ENCODE results near the gene TNFAIP6. TPM values are rescaled to one million over a fixed set of nuclear protein-coding genes. Genes with fewer than 3 reads are reported as not detected.
A peak's percentile ranks its signal among the peaks of the same experiment; 100 is the strongest.

TNFAIP6 gene
- polyA plus RNA-seq, 1 of the 3 experiments (the other 2 are of a cell fraction), result 0.58 TPM

DNA sequence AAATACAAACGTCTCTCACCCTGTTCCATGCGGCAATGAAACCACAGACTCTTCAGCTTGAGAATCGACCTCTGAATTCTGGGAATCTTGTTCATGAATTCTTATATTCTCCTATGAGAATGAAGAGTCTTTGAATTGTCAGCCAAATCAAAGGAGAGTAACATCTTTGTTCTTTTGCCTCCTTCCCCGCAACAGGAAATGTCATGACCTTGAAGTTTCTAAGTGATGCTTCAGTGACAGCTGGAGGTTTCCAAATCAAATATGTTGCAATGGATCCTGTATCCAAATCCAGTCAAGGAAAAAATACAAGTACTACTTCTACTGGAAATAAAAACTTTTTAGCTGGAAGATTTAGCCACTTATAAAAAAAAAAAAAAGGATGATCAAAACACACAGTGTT, 21.8 kb downstream of the TNFAIP6 start:
- POLR2A ChIA-PET, result no interaction called here
- H3K4me2 ChIP-seq, result no peak overlapping the region
- H3K27ac ChIP-seq (ENCODE audit: low read depth in 2 of 2, low read length in 1 of 2), result no peak overlapping the region
- peaks cover 14% of the 10 kb centered on the region for H3F3A ChIP-seq (replicated peaks; ENCODE audit: insufficient read depth)
- no peaks in the 10 kb centered on the region for H4K20me1 ChIP-seq (ENCODE audit: insufficient read depth)
- no peak overlapping the region for H3K9ac ChIP-seq
- H3K9me3 ChIP-seq, result no peaks in the 10 kb centered on the region
- WGBS (ENCODE audit: low lambda C conversion rate), result 94% methylated on average over 4 of the region's 4 CpGs
- CTCF ChIA-PET, result interaction anchor here (0.6 kb wide), 1 partner anchor 8 kb away, joined by 3 read pairs; no protein-coding TSS in a partner anchor
- H3K27me3 ChIP-seq (ENCODE audit: insufficient read depth), result no peaks in the 10 kb centered on the region
- H2AFZ ChIP-seq (ENCODE audit: low read depth), result no peak overlapping the region
- TF ChIP-seq GABPA (IDR thresholded peaks at IDR 0.05; ENCODE audit: low read depth) (no peak), CHD2 (IDR thresholded peaks at IDR 0.05; ENCODE audit: low read length, partially characterized antibody) (no peak), SMC3 (IDR thresholded peaks at IDR 0.05; ENCODE audit: low read depth, low read length) (no peak), TEAD4 (IDR thresholded peaks at IDR 0.05; ENCODE audit: borderline replicate concordance, insufficient read depth) (no peak), GATA2 (CRISPR knock-in tag; IDR thresholded peaks at IDR 0.05) (no peak), POLR2AphosphoS5 (IDR thresholded peaks at IDR 0.05; ENCODE audit: low read depth, low read length) (no peak), RFX5 (IDR thresholded peaks at IDR 0.05; ENCODE audit: low read length) (no peak), FOXJ3 (CRISPR knock-in tag; IDR thresholded peaks at IDR 0.05) (no peak), YY1 (IDR thresholded peaks at IDR 0.05; ENCODE audit: low read depth) (no peak), ELF1 (IDR thresholded peaks at IDR 0.05) (no peak), EP300 (IDR thresholded peaks at IDR 0.05; ENCODE audit: borderline replicate concordance in 1 of 2, low read depth in 1 of 2, low read length in 1 of 2) (no peak)
- TF ChIP-seq, protein P1, sequence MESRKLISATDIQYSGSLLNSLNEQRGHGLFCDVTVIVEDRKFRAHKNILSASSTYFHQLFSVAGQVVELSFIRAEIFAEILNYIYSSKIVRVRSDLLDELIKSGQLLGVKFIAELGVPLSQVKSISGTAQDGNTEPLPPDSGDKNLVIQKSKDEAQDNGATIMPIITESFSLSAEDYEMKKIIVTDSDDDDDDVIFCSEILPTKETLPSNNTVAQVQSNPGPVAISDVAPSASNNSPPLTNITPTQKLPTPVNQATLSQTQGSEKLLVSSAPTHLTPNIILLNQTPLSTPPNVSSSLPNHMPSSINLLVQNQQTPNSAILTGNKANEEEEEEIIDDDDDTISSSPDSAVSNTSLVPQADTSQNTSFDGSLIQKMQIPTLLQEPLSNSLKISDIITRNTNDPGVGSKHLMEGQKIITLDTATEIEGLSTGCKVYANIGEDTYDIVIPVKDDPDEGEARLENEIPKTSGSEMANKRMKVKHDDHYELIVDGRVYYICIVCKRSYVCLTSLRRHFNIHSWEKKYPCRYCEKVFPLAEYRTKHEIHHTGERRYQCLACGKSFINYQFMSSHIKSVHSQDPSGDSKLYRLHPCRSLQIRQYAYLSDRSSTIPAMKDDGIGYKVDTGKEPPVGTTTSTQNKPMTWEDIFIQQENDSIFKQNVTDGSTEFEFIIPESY (IDR thresholded peaks at IDR 0.05; ENCODE audit: borderline replicate concordance, low read depth), result no peak
- TF ChIP-seq, protein P2, sequence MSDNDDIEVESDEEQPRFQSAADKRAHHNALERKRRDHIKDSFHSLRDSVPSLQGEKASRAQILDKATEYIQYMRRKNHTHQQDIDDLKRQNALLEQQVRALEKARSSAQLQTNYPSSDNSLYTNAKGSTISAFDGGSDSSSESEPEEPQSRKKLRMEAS (IDR thresholded peaks at IDR 0.05; ENCODE audit: low read depth), result no peak
- H3K4me3 ChIP-seq (ENCODE audit: low read depth in 2 of 2, low read length in 1 of 2), result no peak overlapping the region
- H3K4me1 ChIP-seq (ENCODE audit: control insufficient read depth in 1 of 2, insufficient read depth in 2 of 2, low read depth in 1 of 2, low read length in 1 of 2), result peaks cover 0 to 11% of the 10 kb centered on the region in 2 experiments; a peak in 2 of 4 replicates
- no peak for DNase-seq
- H3K36me3 ChIP-seq (replicated peaks in 1 of 2; ENCODE audit: control insufficient read depth in 1 of 2, insufficient read depth in 2 of 2, low read length in 1 of 2), result no peaks in the 10 kb centered on the region
- H3K79me2 ChIP-seq (ENCODE audit: insufficient read depth), result no peaks in the 10 kb centered on the region
- no peaks in the 10 kb centered on the region for H3K9me2 ChIP-seq

DNA sequence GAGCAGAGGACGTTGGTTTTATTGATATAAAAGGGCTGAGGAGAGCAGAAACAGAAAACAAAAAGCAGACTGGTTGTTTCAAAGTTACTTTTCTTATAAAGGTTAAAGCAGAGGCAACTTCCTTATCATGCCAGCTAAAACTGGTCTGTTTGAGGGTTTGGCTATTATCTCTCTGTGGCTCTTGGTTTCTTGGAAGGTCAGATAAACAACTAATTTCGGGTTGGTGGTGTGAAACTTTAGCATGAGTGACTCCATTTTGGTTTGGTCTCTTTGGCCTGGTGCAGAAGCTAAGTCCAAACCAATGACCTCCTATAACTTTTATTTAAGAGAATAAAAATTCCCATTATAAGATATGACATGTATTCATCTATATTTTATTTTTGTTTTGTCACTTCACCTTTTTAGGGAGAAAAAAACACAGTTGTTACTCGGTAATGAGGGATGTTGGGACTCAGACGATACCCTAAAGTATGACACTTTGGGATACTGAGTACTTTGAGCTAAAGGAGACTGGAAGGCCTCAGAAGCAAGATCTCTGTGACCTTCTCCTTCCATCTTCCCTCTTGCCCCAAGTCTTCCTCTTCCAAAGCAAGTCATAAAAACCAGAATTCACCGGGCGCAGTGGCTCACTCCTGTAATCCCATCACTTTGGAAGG, 23.3 kb downstream of the TNFAIP6 start:
- Histone ChIP-seq H3K4me1 (ENCODE audit: control insufficient read depth in 1 of 2, insufficient read depth in 2 of 2, low read depth in 1 of 2, low read length in 1 of 2) (no peaks in the 10 kb centered on the region), H3K4me3 (ENCODE audit: low read depth in 2 of 2, low read length in 1 of 2) (no peak overlapping the region), H3K79me2 (ENCODE audit: insufficient read depth) (no peaks in the 10 kb centered on the region), H3K27ac (ENCODE audit: low read depth in 2 of 2, low read length in 1 of 2) (no peak overlapping the region), H2AFZ (ENCODE audit: low read depth) (peak overlapping the region; percentile 44; the same call in 1 of the 2 replicates), H3K9ac (no peak overlapping the region), H4K20me1 (ENCODE audit: insufficient read depth) (no peaks in the 10 kb centered on the region), H3K9me3 (no peaks in the 10 kb centered on the region), H3K36me3 (replicated peaks in 1 of 2; ENCODE audit: control insufficient read depth in 1 of 2, insufficient read depth in 2 of 2, low read length in 1 of 2) (no peaks in the 10 kb centered on the region), H3K4me2 (no peak overlapping the region), H3K9me2 (no peaks in the 10 kb centered on the region), H3K27me3 (ENCODE audit: insufficient read depth) (no peaks in the 10 kb centered on the region), H3F3A (replicated peaks; ENCODE audit: insufficient read depth) (peaks cover 3% of the 10 kb centered on the region)
- no peak for DNase-seq
- ChIA-PET CTCF (interaction anchor here (1.0 to 1.1 kb wide), 3 partner anchors 10 to 35 kb away, joined by 3 read pairs; no protein-coding TSS in a partner anchor), POLR2A (no interaction called here)
- 86% methylated on average over 6 of the region's 6 CpGs for WGBS (ENCODE audit: low lambda C conversion rate)
- TF ChIP-seq, protein P2 (IDR thresholded peaks at IDR 0.05; ENCODE audit: low read depth), result no peak
- TF ChIP-seq, protein P3, sequence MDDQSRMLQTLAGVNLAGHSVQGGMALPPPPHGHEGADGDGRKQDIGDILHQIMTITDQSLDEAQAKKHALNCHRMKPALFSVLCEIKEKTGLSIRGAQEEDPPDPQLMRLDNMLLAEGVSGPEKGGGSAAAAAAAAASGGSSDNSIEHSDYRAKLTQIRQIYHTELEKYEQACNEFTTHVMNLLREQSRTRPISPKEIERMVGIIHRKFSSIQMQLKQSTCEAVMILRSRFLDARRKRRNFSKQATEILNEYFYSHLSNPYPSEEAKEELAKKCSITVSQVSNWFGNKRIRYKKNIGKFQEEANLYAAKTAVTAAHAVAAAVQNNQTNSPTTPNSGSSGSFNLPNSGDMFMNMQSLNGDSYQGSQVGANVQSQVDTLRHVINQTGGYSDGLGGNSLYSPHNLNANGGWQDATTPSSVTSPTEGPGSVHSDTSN (IDR thresholded peaks at IDR 0.05), result no peak
- TF ChIP-seq MEF2A (IDR thresholded peaks at IDR 0.05; ENCODE audit: borderline replicate concordance, low read depth) (no peak), TEAD4 (IDR thresholded peaks at IDR 0.05; ENCODE audit: borderline replicate concordance, insufficient read depth) (no peak), FOXM1 (IDR thresholded peaks at IDR 0.05; ENCODE audit: low read depth) (no peak), TAF1 (IDR thresholded peaks at IDR 0.05; ENCODE audit: borderline replicate concordance, low read depth, low read length) (no peak), FOSL2 (IDR thresholded peaks at IDR 0.05; ENCODE audit: borderline replicate concordance, low read depth) (no peak), POLR2AphosphoS5 (IDR thresholded peaks at IDR 0.05; ENCODE audit: low read depth, low read length) (no peak), RAD21 (IDR thresholded peaks at IDR 0.05; ENCODE audit: low read length) (no peak)
- TF ChIP-seq, protein P1 (IDR thresholded peaks at IDR 0.05; ENCODE audit: borderline replicate concordance, low read depth), result no peak
- TF ChIP-seq, protein P4, sequence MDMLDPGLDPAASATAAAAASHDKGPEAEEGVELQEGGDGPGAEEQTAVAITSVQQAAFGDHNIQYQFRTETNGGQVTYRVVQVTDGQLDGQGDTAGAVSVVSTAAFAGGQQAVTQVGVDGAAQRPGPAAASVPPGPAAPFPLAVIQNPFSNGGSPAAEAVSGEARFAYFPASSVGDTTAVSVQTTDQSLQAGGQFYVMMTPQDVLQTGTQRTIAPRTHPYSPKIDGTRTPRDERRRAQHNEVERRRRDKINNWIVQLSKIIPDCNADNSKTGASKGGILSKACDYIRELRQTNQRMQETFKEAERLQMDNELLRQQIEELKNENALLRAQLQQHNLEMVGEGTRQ (IDR thresholded peaks at IDR 0.05; ENCODE audit: borderline replicate concordance, low read depth, low read length), result no peak

Measured in SK-N-SH (cell line).